Activated naive CD8-positive, alpha-beta T cell treated with anti-CD3 and anti-CD28 coated beads for 36 hours (primary cell): ENCODE data around the gene TYW1B. TPM values are rescaled to one million over a fixed set of nuclear protein-coding genes. Genes with fewer than 3 reads are reported as not detected.
"Not testable (repeated sequence)": the region's sequence is repeated elsewhere in the genome, so short reads cannot be mapped to it uniquely, and the experiment has no call there.

ENCODE experiments used
- DNase-seq: peaks from one replicate; pipeline ENCODE4 v3.0.0; 2021
- H3K27ac Mint-ChIP-seq: one replicate; pipeline ENCODE4 v1.8.0; 2022; ENCODE audit warnings: mild to moderate bottlenecking, moderate library complexity, mixed read lengths
- H3K27me3 Mint-ChIP-seq: one replicate; pipeline ENCODE4 v1.8.0; 2022; ENCODE audit warnings: mild to moderate bottlenecking, mixed read lengths
- H3K36me3 Mint-ChIP-seq: one replicate; pipeline ENCODE4 v1.8.0; 2021; ENCODE audit warnings: mild to moderate bottlenecking, mixed read lengths
- H3K4me1 Mint-ChIP-seq: one replicate; pipeline ENCODE4 v1.8.0; 2021; ENCODE audit warnings: mixed read lengths
- H3K4me3 Mint-ChIP-seq: one replicate; pipeline ENCODE4 v1.8.0; 2022; ENCODE audit warnings: mild to moderate bottlenecking, moderate library complexity, mixed read lengths
- H3K9me3 Mint-ChIP-seq: one replicate; pipeline ENCODE4 v1.8.0; 2022; ENCODE audit warnings: mixed read lengths
- total RNA-seq, 2 experiments: library from RNA; stranded (reverse); gene quantifications; one replicate each; pipeline ENCODE4 v1.2.3, GENCODE V29; 2021

TYW1B gene
- total RNA-seq, 2 experiments from 2014 or later, result 3.7 to 3.8 TPM

DNA sequence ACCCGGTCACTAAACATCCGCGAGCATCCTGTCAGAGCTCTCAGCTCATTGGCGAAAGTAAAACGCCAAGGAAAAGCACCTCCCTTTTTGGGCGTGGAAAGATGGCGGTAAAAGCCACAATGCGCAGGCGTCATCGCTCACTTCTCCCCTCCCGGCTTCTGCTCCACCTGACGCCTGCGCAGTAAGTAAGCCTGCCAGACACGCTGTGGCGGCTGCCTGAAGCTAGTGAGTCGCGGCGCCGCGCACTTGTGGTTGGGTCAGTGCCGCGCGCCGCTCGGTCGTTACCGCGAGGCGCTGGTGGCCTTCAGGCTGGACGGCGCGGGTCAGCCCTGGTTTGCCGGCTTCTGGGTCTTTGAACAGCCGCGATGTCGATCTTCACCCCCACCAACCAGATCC, 1.3 kb upstream of the TYW1B start:
- H3K4me1 Mint-ChIP-seq, result peaks cover 36% of the 10 kb centered on the region
- peak overlapping the region; percentile 94 for H3K27ac Mint-ChIP-seq
- H3K27me3 Mint-ChIP-seq, H3K9me3 Mint-ChIP-seq: not testable (repeated sequence)
- peak overlapping the region; percentile 93 for H3K4me3 Mint-ChIP-seq
- peaks cover 22% of the 10 kb centered on the region for H3K36me3 Mint-ChIP-seq
- peak; percentile 94 for DNase-seq

DNA sequence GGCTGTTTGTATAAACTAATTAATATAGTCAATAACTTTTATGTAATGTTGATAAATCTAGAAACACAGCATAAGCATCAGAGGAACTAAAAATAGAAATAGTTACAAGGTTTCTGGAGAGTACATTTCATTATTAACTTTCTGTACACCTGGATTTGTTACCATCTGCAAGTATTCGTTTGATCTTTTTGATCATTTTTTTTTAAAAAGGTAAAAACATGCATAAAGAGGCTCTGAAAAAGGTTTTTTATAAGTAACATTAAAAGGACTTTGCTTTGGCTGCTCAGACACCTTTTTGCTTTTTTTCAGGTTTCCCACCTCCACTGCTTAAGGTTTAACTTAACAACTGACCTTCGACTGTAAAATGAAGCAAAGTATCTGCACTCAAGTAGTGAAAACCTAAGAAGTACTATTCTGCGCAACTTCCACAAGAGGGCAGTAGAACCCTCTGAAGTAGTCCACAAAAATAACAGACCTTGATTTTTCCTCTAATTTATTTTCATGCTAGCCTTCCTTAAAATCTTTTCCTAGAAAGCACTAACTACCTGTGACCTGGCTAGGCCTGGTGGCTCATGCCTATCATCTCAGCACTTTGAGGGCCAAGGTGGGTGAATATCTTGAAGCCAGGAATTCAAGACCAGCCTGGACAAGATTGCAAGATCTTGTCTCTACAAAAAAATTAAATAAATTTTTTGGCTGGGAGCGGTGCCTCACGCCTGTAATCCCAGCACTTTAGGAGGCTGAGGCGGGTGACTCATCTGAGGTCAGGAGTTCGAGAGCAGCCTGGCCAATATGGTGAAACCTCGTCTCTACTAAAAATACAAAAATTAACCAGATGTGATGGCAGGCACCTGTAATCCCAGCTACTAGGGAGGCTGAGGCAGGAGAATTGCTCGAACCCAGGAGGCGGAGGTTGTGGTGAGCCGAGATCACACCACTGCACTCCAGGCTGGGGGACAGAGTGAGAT, 4.0 kb downstream of the TYW1B start:
- H3K4me3 Mint-ChIP-seq, H3K36me3 Mint-ChIP-seq, H3K27me3 Mint-ChIP-seq, H3K27ac Mint-ChIP-seq, H3K9me3 Mint-ChIP-seq, DNase-seq: not testable (repeated sequence)
- H3K4me1 Mint-ChIP-seq, result peaks cover 22% of the 10 kb centered on the region

DNA sequence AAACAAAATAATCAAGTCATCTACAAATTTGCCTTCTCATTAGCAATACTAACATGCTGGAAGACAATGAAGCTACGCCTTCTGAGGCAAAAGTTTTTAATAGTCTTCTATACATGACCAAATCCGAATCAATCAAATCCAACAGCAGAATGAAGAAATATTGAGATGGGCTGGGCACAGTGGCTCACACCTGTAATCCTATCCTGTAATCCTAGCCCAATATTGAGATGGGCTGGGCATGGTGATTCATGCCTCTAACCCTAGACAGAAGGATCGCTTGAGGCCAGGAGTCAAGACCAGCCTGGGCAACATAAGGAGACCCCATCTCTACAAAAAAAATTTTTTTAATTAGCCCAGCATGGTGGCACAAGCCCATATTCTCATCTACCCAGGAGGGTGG, 5.5 kb downstream of the TYW1B start:
- H3K27ac Mint-ChIP-seq, H3K4me3 Mint-ChIP-seq, H3K27me3 Mint-ChIP-seq, H3K9me3 Mint-ChIP-seq, DNase-seq: not testable (repeated sequence)
- H3K4me1 Mint-ChIP-seq, result peaks cover 24% of the 10 kb centered on the region
- H3K36me3 Mint-ChIP-seq, result peaks cover 13% of the 10 kb centered on the region

DNA sequence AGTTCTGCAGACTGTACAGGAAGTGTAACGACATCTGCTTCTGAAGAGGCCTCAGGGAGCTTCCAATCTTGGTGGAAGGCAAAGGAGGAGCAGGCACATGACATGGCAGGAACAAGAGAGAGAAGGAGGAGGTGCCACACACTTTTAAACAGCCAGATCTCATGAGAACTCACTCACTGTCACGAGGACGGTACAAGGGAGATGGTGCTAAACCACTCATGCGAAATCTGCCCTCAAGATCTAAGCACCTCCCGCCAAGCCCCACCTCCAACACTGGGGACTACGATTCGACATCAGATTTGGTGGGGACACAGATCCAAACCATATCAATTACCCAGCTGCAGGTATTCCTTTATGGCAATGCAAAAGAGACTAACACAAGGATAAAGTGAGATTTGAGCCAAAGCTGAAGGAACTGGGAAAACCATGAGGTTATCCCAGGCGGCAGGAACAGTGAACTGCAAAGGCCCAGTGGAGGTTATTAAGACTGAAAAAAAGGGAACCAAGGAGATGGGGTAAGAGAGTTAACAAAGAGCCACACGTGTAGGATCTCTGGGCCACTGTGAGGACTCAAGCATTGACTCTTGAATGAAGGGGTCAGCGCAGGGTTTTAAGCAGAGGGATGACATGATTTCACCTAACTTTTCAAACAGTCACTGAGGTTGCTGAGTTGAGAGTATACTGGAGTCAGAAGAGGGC, 9.2 kb downstream of the TYW1B start:
- H3K27ac Mint-ChIP-seq, result not testable (repeated sequence)

DNA sequence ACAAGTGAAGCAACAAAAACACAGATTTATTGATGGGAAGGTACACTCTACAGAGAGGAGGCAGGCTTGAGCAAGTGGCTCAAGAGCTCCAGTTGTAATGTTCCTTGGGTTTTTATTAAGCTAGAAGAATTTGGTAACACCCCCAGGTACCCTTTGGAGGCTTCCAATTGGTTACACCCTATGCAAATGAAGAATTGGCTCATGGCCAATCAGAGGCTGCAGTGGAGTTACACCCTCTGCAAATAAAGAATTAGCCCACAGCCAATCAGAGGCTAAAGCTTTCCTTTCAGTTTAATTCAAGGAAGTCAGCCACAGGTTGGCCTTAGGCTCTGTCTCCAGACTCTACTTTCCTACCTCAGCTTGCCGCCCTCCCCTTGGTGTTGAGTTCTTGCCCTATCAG, 10.3 kb downstream of the TYW1B start:
- H3K4me1 Mint-ChIP-seq, H3K27me3 Mint-ChIP-seq, DNase-seq, H3K9me3 Mint-ChIP-seq, H3K27ac Mint-ChIP-seq, H3K4me3 Mint-ChIP-seq: not testable (repeated sequence)
- peaks cover 13% of the 10 kb centered on the region for H3K36me3 Mint-ChIP-seq

More for the DNA sequence above, 9.2 kb downstream of the TYW1B start:
- H3K4me1 Mint-ChIP-seq, H3K4me3 Mint-ChIP-seq, H3K9me3 Mint-ChIP-seq, DNase-seq, H3K27me3 Mint-ChIP-seq: not testable (repeated sequence)
- peaks cover 13% of the 10 kb centered on the region for H3K36me3 Mint-ChIP-seq

DNA sequence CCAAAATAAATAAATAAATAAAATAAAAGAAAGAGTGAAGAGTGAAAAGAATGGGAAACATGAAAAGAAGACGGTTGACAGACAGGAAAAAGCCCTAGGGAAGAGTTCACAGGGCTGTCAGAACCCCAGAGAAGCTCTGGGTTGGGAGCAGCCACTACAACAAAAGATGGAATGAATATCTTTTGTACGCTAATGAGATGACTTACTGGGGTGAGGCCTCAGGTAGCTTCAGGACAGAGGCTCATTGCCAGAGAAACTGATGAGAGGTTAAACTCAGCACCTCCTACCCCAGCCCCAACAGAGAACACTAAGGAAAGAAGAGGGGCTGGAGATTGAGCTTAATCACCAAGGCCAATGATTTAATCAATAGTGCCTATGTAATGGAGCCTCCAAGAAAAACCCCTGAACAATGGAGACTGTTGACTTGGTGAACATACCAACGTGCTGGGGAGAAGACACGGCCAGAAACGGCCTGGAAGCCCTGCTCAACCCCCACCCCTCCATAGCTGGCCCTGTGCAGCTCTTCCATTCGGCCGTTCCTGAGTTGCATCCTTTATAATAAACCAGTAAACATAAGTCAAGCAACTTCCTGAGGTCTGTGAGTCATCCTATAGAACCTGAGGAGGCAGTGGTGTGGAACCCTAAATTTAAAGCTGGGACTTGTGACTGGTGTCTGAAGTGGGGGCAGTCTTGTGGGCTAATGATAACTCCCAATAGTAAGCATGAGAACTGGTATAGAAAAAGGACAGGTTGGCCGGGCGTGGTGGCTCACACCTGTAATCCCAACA, 11.4 kb downstream of the TYW1B start:
- H3K27me3 Mint-ChIP-seq, DNase-seq, H3K27ac Mint-ChIP-seq, H3K9me3 Mint-ChIP-seq, H3K4me3 Mint-ChIP-seq, H3K4me1 Mint-ChIP-seq: not testable (repeated sequence)
- peaks cover 13% of the 10 kb centered on the region for H3K36me3 Mint-ChIP-seq

DNA sequence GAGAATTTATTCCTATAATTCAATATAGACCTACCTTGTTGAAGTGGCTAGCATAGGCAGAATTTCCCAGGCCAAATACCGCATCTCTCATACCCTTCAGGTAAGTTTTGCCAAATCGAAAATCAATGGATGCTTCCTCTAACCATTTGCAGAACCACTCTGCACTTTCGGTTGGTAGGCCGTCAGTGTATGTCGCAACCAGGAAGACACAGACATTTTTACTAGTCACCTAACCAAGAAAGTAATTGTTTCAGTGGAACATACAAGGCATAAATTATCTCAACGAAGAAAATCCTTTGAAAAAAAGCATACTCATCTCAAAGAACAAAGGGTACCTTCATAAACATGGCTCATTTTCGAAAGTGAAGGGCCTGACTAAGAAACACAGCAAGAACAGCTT, 17.6 kb downstream of the TYW1B start:
- H3K27ac Mint-ChIP-seq, H3K36me3 Mint-ChIP-seq, H3K4me3 Mint-ChIP-seq, H3K9me3 Mint-ChIP-seq, H3K4me1 Mint-ChIP-seq, H3K27me3 Mint-ChIP-seq, DNase-seq: not testable (repeated sequence)

DNA sequence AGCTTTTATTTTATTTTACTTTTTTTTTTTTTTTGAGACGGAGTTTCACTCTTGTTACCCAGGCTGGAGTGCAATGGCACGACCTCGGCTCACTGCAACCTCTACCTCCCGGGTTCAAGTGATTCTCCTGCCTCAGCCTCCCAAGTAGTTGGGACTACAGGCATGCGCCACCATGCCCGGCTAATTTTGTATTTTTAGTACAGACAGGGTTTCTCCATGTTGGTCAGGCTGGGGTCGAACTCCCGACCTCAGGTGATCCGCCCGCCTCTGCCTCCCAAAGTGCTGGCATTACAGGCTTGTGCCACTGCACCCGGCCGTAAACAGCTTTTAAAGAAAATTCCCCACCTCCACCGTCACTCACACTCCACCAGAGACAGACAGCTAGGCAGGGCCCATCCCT, 19.5 kb downstream of the TYW1B start:
- H3K9me3 Mint-ChIP-seq, H3K4me3 Mint-ChIP-seq: not testable (repeated sequence)

DNA sequence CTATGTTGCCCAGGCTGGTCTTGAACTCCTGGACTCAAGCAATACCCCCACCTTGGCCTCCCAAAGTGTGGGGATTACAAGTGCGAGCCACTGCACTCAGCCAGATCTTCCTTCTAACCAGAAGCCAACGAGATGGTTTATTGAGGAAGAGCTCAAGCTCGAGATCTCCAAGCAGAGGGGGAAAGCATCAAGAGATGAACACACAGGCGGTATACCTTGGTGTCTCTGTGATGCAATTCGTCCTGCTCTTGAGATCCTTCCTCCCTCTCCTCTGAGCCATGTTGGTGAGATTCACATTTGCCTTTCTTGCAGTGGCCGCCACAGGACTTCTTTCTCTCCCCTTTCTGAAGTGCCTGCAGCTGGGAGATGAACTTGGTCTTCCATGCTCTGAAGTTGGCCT, 21.1 kb downstream of the TYW1B start:
- H3K27ac Mint-ChIP-seq, DNase-seq, H3K27me3 Mint-ChIP-seq, H3K4me1 Mint-ChIP-seq, H3K4me3 Mint-ChIP-seq, H3K9me3 Mint-ChIP-seq: not testable (repeated sequence)
- H3K36me3 Mint-ChIP-seq, result peaks cover 16% of the 10 kb centered on the region

More for the DNA sequence above, 19.5 kb downstream of the TYW1B start:
- peaks cover 12% of the 10 kb centered on the region for H3K36me3 Mint-ChIP-seq
- not testable (repeated sequence) for H3K27ac Mint-ChIP-seq, H3K27me3 Mint-ChIP-seq, H3K4me1 Mint-ChIP-seq, DNase-seq

DNA sequence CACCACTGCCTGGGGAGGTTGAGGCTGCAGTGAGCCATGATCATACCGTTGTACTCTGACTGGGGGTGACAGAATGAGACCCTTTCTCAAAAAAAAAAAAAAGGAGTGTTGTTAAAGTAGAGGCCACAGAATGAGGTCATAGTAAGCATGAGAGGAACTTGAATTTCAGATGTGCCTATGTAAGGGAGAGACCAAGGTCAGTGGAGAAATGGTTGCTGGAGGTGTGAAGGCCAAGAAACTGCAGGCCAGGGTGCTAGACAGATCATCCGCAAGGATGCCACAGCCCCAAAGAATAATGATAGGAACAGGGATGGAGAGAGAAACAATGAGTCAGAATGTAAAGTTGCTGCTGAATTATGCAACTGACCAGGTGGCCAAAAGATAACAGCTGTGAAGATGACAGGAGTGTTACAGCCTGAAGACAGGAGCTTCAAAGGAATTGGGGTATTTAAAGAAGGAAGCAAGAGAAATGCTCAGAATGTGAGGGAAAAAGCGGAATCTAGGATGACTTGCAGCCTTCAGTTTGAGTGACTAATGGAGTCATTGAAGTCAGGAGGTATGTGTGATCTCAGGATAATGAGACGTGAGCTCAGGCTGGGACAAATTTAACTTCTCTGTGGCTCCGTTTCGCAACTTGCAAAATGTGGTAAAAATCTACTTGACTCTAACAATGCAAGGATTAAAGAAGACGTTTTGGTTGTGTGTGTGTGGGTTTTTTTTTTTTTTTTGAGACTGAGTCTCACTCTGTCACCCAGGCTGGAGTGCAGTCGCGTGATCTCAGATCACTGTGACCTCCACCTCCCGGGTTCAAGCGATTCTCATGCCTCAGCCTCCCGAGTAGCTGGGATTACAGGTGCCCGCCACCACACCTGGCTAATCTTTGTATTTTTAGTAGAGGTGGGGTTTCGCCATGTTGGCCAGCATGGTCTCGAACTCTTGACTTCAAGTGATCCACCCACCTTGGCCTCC, 22.2 kb downstream of the TYW1B start:
- H3K36me3 Mint-ChIP-seq, result peaks cover 17% of the 10 kb centered on the region
- H3K9me3 Mint-ChIP-seq, result no peaks in the 10 kb centered on the region
- DNase-seq, result no peak
- no peak overlapping the region for H3K27ac Mint-ChIP-seq
- H3K4me3 Mint-ChIP-seq, result no peak overlapping the region
- no peaks in the 10 kb centered on the region for H3K27me3 Mint-ChIP-seq
- H3K4me1 Mint-ChIP-seq, result no peaks in the 10 kb centered on the region

DNA sequence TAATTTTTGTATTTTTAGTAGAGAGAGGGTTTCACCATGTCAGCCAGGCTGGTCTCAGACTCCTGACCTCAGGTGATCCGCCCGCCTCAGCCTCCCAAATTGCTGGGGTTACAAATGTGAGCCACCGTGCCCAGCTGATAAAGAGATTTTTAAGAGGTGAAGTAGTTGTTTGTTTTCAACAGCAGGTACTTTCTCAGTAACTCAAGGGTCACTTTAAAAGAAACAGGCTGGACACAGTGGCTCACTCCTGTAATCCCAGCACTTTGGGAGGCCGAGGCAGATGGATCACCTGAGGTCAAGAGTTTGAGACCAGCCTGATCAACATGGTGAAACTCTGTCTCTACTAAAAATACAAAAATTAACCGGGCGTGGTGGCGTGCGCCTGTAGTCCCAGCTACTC, 24.2 kb downstream of the TYW1B start:
- H3K27ac Mint-ChIP-seq, H3K9me3 Mint-ChIP-seq, H3K4me1 Mint-ChIP-seq, H3K4me3 Mint-ChIP-seq, H3K27me3 Mint-ChIP-seq, DNase-seq: not testable (repeated sequence)
- H3K36me3 Mint-ChIP-seq, result peaks cover 22% of the 10 kb centered on the region

DNA sequence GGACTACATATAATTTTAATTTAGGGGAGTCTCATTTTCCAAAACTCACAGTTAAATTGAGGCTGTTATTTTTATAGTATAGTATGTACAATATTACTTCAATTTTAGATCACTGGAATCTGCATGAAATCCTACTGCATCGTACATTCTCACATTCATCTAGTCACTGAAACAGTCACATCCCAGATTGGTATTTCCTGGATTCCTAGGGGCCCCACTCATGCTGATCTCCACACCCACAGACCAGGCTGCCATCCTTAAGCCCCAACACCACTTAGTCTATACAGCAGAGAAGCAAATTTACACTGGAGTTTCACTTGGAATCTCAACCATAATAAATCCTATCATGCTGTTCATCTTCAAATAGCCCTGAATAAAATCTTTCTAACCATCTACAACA, 26.4 kb downstream of the TYW1B start:
- H3K27ac Mint-ChIP-seq, H3K4me1 Mint-ChIP-seq, H3K9me3 Mint-ChIP-seq, H3K27me3 Mint-ChIP-seq, H3K4me3 Mint-ChIP-seq, DNase-seq: not testable (repeated sequence)
- H3K36me3 Mint-ChIP-seq, result peaks cover 41% of the 10 kb centered on the region

DNA sequence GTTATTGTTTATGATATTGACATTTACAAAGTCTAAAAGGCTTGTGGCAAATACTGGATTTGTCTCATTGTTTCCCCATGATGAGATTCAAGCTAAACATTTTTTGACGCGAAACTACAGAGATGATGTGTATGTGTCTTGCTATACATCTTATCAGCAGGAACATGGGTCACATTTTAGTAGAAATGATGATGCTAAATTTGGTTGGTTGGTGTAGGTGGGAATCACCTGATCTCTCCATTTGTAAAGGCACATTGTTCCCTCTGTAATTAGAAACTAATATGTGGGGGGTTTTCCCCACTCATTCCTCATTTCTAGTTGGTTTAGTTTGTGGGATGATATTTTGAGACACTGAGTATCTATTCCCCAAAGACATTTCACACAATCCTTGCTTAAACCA, 32.6 kb downstream of the TYW1B start:
- not testable (repeated sequence) for H3K4me1 Mint-ChIP-seq, DNase-seq, H3K27me3 Mint-ChIP-seq, H3K4me3 Mint-ChIP-seq, H3K9me3 Mint-ChIP-seq, H3K27ac Mint-ChIP-seq
- peaks cover 24% of the 10 kb centered on the region for H3K36me3 Mint-ChIP-seq

DNA sequence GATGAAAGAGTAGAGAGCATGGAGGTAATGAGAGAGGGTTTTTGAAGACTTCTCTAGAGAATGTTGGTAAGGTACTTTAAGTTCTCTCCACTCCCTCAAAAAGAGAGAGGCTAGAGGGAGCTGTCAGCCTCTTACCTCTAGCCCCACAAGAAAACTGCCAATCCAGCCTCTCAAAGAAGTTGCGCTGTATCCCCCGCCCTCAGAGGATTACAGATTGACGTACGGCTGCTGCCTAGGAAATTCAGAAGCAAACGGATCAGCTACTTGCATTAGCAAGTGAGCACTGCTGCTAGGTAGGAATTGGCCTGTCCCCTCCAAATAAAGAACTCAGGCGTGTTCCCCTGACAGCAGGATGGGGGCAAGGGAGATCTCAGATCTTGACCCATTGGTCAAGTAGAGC, 34.2 kb downstream of the TYW1B start:
- Mint-ChIP-seq H3K27me3 (no peaks in the 10 kb centered on the region), H3K4me1 (no peaks in the 10 kb centered on the region), H3K9me3 (peaks cover 7% of the 10 kb centered on the region), H3K36me3 (peaks cover 19% of the 10 kb centered on the region), H3K27ac (no peak overlapping the region), H3K4me3 (no peak overlapping the region)
- DNase-seq, result no peak
